K562 (cell line): ENCODE measurements around the gene OXTR. TPM values are rescaled to one million over a fixed set of nuclear protein-coding genes. Genes with fewer than 3 reads are reported as not detected.

ENCODE experiments used
- ATAC-seq: fragments of 200-7000 bp; cut with Tn5 transposase; 3 replicates; pipeline ENCODE4 v1.9.1; 2020; ENCODE audit warnings: moderate library complexity
- BruUV-seq: library from RNA; stranded (reverse); fragments of 400-500 nt; replicated peaks from 2 replicates; lab custom pipeline; 2021; lab: Mats Ljungman, UMichigan
- CTCF ChIA-PET: fragments of 300-600 bp; formaldehyde crosslinking; extraction: SDS; loops from one replicate; lab custom pipeline; 2021; ENCODE audit warnings: low intra/inter-chr PET ratio; lab: Yijun Ruan, JAX
- POLR2A ChIA-PET: fragments of 300-600, 350-650 bp; sonication (Branson Sonifier 250); formaldehyde crosslinking; extraction: SDS; loops from one replicate; lab custom pipeline; 2021; ENCODE audit warnings: antibody characterized with exemption, inconsistent platforms; lab: Yijun Ruan, JAX
- DNase-seq, 4 experiments: peaks; one replicate each; pipeline versions ENCODE4 v3.0.0 to v3.0.0-alpha.2; 2011 to 2018; ENCODE audit warnings: low spot score in 3 of 4, mixed read lengths in 3 of 4; ENCODE audit errors: extremely low read depth in 1 of 4
- FAIRE-seq: peaks from 2 replicates; lab custom pipeline; 2011; peaks lifted over from hg19 to GRCh38; lab: Jason Lieb, UNC
- H2AFZ ChIP-seq: 2 replicates; pipeline ENCODE4 v1.6.0; 2011; ENCODE audit warnings: low read depth, low read length, control low read depth, inconsistent platforms
- H3K27ac ChIP-seq: fragments of 200-600 bp; 3 replicates; pipeline ENCODE4 v1.8.0; 2011; ENCODE audit warnings: low read depth, mild to moderate bottlenecking, control low read depth, inconsistent platforms, low read length, moderate library complexity, mixed read lengths; ENCODE audit errors: extremely low read depth
- H3K27me3 ChIP-seq, 2 experiments: fragments of 300-600 bp in 1 of 2; 2 replicates in 1 of 2; 3 replicates in 1 of 2; pipeline versions ENCODE4 v1.6.0 to v1.8.0; 2011; ENCODE audit warnings: inconsistent platforms in 2 of 2, low read length in 2 of 2, mild to moderate bottlenecking in 1 of 2, mixed read lengths in 1 of 2, moderate library complexity in 1 of 2; ENCODE audit not compliant: control insufficient read depth in 2 of 2, insufficient read depth in 2 of 2
- H3K36me3 ChIP-seq: fragments of 300-600 bp; 3 replicates; pipeline ENCODE4 v1.8.0; 2011; ENCODE audit warnings: mild to moderate bottlenecking, low read length, inconsistent platforms; ENCODE audit not compliant: control insufficient read depth, insufficient read depth
- H3K4me1 ChIP-seq, 2 experiments: fragments of 200-600 bp in 1 of 2; replicated peaks in 1 of 2; 2 replicates in 1 of 2; 3 replicates in 1 of 2; pipeline versions ENCODE4 v1.5.1 to v1.8.0; 2011; ENCODE audit warnings: inconsistent platforms in 2 of 2, low read length in 2 of 2, mild to moderate bottlenecking in 1 of 2, mixed read lengths in 1 of 2, moderate library complexity in 1 of 2; ENCODE audit not compliant: control insufficient read depth in 2 of 2, insufficient read depth in 2 of 2
- H3K4me2 ChIP-seq: 2 replicates; pipeline ENCODE4 v1.6.1; 2011; ENCODE audit warnings: low read length, control low read depth, inconsistent platforms, mixed read lengths; ENCODE audit not compliant: insufficient read depth
- H3K4me3 ChIP-seq: fragments of 200-600 bp; sonication (generic), shearing (Covaris generic); 2 replicates; pipeline ENCODE4 v1.5.1; 2016; ENCODE audit warnings: control low read depth, inconsistent platforms
- H3K79me2 ChIP-seq: fragments of 200-600 bp; 3 replicates; pipeline ENCODE4 v1.8.0; 2011; ENCODE audit warnings: low read length, inconsistent platforms; ENCODE audit not compliant: control insufficient read depth, insufficient read depth
- H3K9ac ChIP-seq, 2 experiments: 2 replicates each; pipeline versions ENCODE4 v1.6.0 to v1.6.1; 2011; ENCODE audit warnings: low read depth in 2 of 2, low read length in 2 of 2, control low read depth in 1 of 2, inconsistent platforms in 1 of 2, mild to moderate bottlenecking in 1 of 2, mixed read lengths in 1 of 2; ENCODE audit not compliant: insufficient read depth in 1 of 2
- H3K9me1 ChIP-seq: one replicate; pipeline ENCODE4 v1.6.0; 2011; ENCODE audit warnings: inconsistent platforms, mild to moderate bottlenecking, low read length, moderate library complexity; ENCODE audit not compliant: control insufficient read depth, insufficient read depth
- H3K9me3 ChIP-seq: replicated peaks from 2 replicates; pipeline ENCODE4 v1.5.1; 2011; ENCODE audit warnings: low read depth, low read length, inconsistent platforms; ENCODE audit not compliant: control insufficient read depth, insufficient read depth
- H4K20me1 ChIP-seq: replicated peaks from 2 replicates; pipeline ENCODE4 v1.6.1; 2011; ENCODE audit warnings: low read length, inconsistent platforms, mixed read lengths; ENCODE audit not compliant: control insufficient read depth, insufficient read depth
- RBM25 ChIP-seq: fragments of 200-400 bp; formaldehyde crosslinking; IDR thresholded peaks from 2 replicates; pipeline ENCODE4 v1.6.1; 2018; ENCODE audit warnings: low read length, low read depth, moderate library complexity; ENCODE audit not compliant: severe bottlenecking
- REST ChIP-seq, 2 experiments: fragments of 450-650 bp; formaldehyde crosslinking in 1 of 2; IDR thresholded peaks; 2 replicates each; pipeline versions ENCODE4 v1.4.0 to v1.6.1; 2014 to 2020; ENCODE audit warnings: mild to moderate bottlenecking in 2 of 2, borderline replicate concordance in 1 of 2, low read depth in 1 of 2
- U2AF2 ChIP-seq: fragments of 200-400 bp; formaldehyde crosslinking; optimal IDR thresholded peaks from 2 replicates; pipeline ENCODE3; 2017; ENCODE audit warnings: low read depth, mild to moderate bottlenecking, low read length
- ZNF551 ChIP-seq: fragments of 250-450 bp; sonication (Bioruptor Pico); IDR thresholded peaks from 2 replicates; pipeline ENCODE4 v1.5.0; 2021; ENCODE audit warnings: mild to moderate bottlenecking, moderate library complexity
- WGBS: fragments of 100-300 bp; shearing (Covaris generic); methylation state at CpG from one replicate; pipeline ENCODE4 v1.1.6; 2016; ENCODE audit warnings: low coverage, mixed read lengths; ENCODE audit not compliant: insufficient coverage; ENCODE audit errors: missing lambda C conversion rate; 5-methylcytosine and 5-hydroxymethylcytosine counted together
- in situ Hi-C: fragments of 300-500 bp; cut with MboI; formaldehyde crosslinking; loops from 4 replicates; pipeline ENCODE4 v1.15.0; 2018; ENCODE audit warnings: inconsistent platforms, mixed read lengths
- intact Hi-C: fragments of 100-400 bp; cut with micrococcal nuclease; formaldehyde crosslinking; loops from 2 replicates; pipeline ENCODE4 v1.14.2; 2022
- polyA plus RNA-seq, 8 experiments: library from polyadenylated mRNA; depleted of rRNA in 4 of 8; stranded (reverse) in 5 of 8; unstranded in 3 of 8; fragments of >200 nt; fragmentation: Nextera tagmentation in 2 of 8; fragmentation: Illumina TruSeq in 1 of 8; extraction: Ambion mirVana in 2 of 8; extraction: Trizol in 1 of 8; gene quantifications; 2 replicates each; pipeline versions ENCODE4 v1.2.1 to v1.2.3, GENCODE V29; 2011 to 2014; ENCODE audit warnings: inconsistent platforms in 1 of 8, missing spikeins in 1 of 8
- total RNA-seq, 7 experiments: library from RNA; depleted of rRNA in 6 of 7; stranded (reverse); fragments of >200 nt in 6 of 7; fragmentation: Illumina TruSeq in 2 of 7; extraction: Trizol in 2 of 7; gene quantifications; 2 replicates each; pipeline versions ENCODE4 v1.2.1 to v1.2.3, GENCODE V29; 2011 to 2021; ENCODE audit warnings: low replicate concordance in 1 of 7

OXTR gene
- total and polyA plus RNA-seq, 9 of the 15 experiments (the other 6 are each of a cell fraction or from before 2014, with no cell fraction given): 0.14 to 1.3 (median 0.80) TPM

- no peak overlapping the region for H3K4me2 ChIP-seq
- H3K4me3 ChIP-seq: no peak overlapping the region
- DNase-seq (no peak), FAIRE-seq (no peak), ATAC-seq (no peak)
- in situ Hi-C loops: no loop called here
- 3% methylated on average over 3 of the region's 3 CpGs for WGBS
- no peaks in the 10 kb centered on the region for H3K9me3 ChIP-seq
- no TSS peak for BruUV-seq
- H3K4me1 ChIP-seq: no peaks in the 10 kb centered on the region
- H3K27ac ChIP-seq: no peak overlapping the region
- H3K36me3 ChIP-seq: no peaks in the 10 kb centered on the region
- H4K20me1 ChIP-seq: no peaks in the 10 kb centered on the region
- H3K27me3 ChIP-seq: peaks cover 4 to 47% of the 10 kb centered on the region in 2 experiments; a peak in 2 of 5 replicates
- no peak overlapping the region for H3K9ac ChIP-seq
- no peak for TF ChIP-seq ZNF551 (CRISPR knock-in tag)
- TF ChIP-seq U2AF2: no peak
- TF ChIP-seq, all 486 proteins: peak for 0
- Histone ChIP-seq H2AFZ (no peak overlapping the region), H3K9me1 (no peaks in the 10 kb centered on the region), H3K79me2 (no peaks in the 10 kb centered on the region)
- intact Hi-C loops: no loop called here
- CTCF ChIA-PET: no interaction called here
- POLR2A ChIA-PET: no interaction called here
Measured at GRCh38 chr3:8749316-8749715, 20.1 kb downstream of the OXTR start.

- no peak for DNase-seq
- H3K4me1 ChIP-seq: peaks cover under 1 to 1% of the 10 kb centered on the region in 2 experiments; a peak in 3 of 5 replicates
- in situ Hi-C loops (no loop called here), intact Hi-C loops (no loop called here)
- ChIA-PET POLR2A (interaction anchor here (1.0 kb wide), 1 partner anchor 14 kb away, joined by 3 read pairs; no protein-coding TSS in a partner anchor), CTCF (no interaction called here)
- no peaks in the 10 kb centered on the region for H3K9me1 ChIP-seq
- BruUV-seq: no TSS peak
- no peaks in the 10 kb centered on the region for H3K9me3 ChIP-seq
- no peaks in the 10 kb centered on the region; the same call in 1 of the 2 replicates for H4K20me1 ChIP-seq
- no peak overlapping the region for H2AFZ ChIP-seq
- H3K79me2 ChIP-seq: no peaks in the 10 kb centered on the region
- H3K27ac ChIP-seq: no peak overlapping the region
- H3K4me3 ChIP-seq: no peak overlapping the region
- no peak for FAIRE-seq
- no peak overlapping the region for H3K9ac ChIP-seq
- WGBS: under 1% methylated on average over 7 of the region's 7 CpGs
- H3K36me3 ChIP-seq: no peaks in the 10 kb centered on the region
- H3K4me2 ChIP-seq: no peak overlapping the region
- ATAC-seq: no peak
- peaks cover 4 to 37% of the 10 kb centered on the region in 2 experiments; a peak in 3 of 5 replicates for H3K27me3 ChIP-seq
- TF ChIP-seq RBM25 (peak; percentile 59), REST (IDR thresholded peaks at IDR 0.05; ENCODE audit: borderline replicate concordance) (peak; percentile 29; the same call in 1 of the 2 replicates), REST (CRISPR knock-in tag; IDR thresholded peaks at IDR 0.05; ENCODE audit: low read depth) (no peak)
Measured at GRCh38 chr3:8746780-8747345, 22.6 kb downstream of the OXTR start.
